ENCODE measurements around the gene ARHGAP15. TPM values are rescaled to one million over a fixed set of nuclear protein-coding genes. Genes with fewer than 3 reads are reported as not detected.

The ARHGAP15 gene
- total RNA-seq, 4 donors from 2014 or later: 0.80 to 53.1 (median 12.7) TPM

DNA sequence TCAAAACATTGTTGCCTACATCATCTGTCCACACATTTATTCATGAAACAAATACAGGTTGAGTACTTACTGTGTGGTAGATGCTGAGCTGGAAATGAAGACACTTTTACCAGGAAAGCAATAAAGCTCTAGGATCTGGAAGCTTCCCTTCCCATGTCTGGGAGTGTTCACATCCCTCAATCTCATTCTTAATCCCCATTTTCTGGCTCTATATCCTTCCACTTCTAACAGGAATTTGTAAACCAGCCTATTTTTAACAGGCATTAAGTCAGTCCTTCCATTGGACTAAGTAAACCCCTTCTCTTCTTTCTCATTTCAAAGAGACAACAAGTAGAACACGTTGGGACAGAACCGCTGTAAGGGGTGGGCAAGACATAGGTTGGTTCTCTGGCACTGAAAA is 589.5 kb downstream of the ARHGAP15 start:
- H3K27me3 ChIP-seq: no peaks in the 10 kb centered on the region

DNA sequence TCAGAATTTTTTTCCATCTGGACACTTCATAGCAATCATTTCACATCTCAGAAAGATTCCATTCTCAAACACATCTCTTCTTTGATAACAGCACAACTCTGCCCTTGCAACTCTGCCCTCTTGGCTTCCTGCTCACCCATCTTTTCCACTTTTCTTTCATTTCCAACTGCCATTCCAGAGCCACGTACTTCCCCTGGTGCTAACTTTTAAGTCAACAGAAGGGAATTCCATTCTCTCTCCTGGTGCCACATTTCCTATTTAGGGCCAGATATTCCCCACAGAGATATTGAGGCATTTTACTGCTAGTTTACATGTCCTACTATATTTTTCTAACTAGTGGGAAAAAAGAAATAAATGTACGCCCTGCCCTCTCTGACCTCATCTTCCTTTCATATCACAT is 590.2 kb downstream of the ARHGAP15 start:
- Histone ChIP-seq H3K36me3 (no peaks in the 10 kb centered on the region), H3K9me3 (no peaks in the 10 kb centered on the region), H3K4me1 (peaks cover 0 to 6% (median 0%) of the 10 kb centered on the region in 4 donors), H3K4me3 (no peak overlapping the region), H3K27ac (no peak overlapping the region), H3K27me3 (no peaks in the 10 kb centered on the region)
- DNase-seq: no peak
- intact Hi-C loops (cut with DNase I; ENCODE audit: low total_unique reads): no loop called here
- TF ChIP-seq POLR2AphosphoS5 (IDR thresholded peaks at IDR 0.05) (no peak), POLR2A (IDR thresholded peaks at IDR 0.05) (no peak), EP300 (IDR thresholded peaks at IDR 0.05; ENCODE audit: low read depth) (no peak)
- TF ChIP-seq, protein P1, sequence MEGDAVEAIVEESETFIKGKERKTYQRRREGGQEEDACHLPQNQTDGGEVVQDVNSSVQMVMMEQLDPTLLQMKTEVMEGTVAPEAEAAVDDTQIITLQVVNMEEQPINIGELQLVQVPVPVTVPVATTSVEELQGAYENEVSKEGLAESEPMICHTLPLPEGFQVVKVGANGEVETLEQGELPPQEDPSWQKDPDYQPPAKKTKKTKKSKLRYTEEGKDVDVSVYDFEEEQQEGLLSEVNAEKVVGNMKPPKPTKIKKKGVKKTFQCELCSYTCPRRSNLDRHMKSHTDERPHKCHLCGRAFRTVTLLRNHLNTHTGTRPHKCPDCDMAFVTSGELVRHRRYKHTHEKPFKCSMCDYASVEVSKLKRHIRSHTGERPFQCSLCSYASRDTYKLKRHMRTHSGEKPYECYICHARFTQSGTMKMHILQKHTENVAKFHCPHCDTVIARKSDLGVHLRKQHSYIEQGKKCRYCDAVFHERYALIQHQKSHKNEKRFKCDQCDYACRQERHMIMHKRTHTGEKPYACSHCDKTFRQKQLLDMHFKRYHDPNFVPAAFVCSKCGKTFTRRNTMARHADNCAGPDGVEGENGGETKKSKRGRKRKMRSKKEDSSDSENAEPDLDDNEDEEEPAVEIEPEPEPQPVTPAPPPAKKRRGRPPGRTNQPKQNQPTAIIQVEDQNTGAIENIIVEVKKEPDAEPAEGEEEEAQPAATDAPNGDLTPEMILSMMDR (IDR thresholded peaks at IDR 0.05): no peak
- WGBS, 2 donors (ENCODE audit: low coverage in 1 of 2): 53 to 77% methylated on average over 2 of the region's 2 CpGs
- in situ Hi-C loops (cut with MboI; ENCODE audit: low pct_ligation_motif_present in 1 of 4, low pct_unique_long_range_greater_than_20kb in 1 of 4, low sequenced_read_pairs in 3 of 4): no loop called here

More for the DNA sequence above, 589.5 kb downstream of the ARHGAP15 start:
- Histone ChIP-seq H3K4me1 (peaks cover 0 to 6% (median 0%) of the 10 kb centered on the region in 4 donors), H3K9me3 (no peaks in the 10 kb centered on the region), H3K36me3 (no peaks in the 10 kb centered on the region), H3K4me3 (no peak overlapping the region), H3K27ac (no peak overlapping the region)
- no peak for DNase-seq
- WGBS, 2 donors (ENCODE audit: low coverage in 1 of 2): 83 to 91% methylated on average over 2 of the region's 2 CpGs
- TF ChIP-seq, protein P1 (IDR thresholded peaks at IDR 0.05): no peak
- no peak for TF ChIP-seq EP300 (IDR thresholded peaks at IDR 0.05; ENCODE audit: low read depth)
- no peak for TF ChIP-seq POLR2AphosphoS5 (IDR thresholded peaks at IDR 0.05)
- no peak for TF ChIP-seq POLR2A (IDR thresholded peaks at IDR 0.05)
- intact Hi-C loops (cut with DNase I; ENCODE audit: low total_unique reads): no loop called here
- in situ Hi-C loops (cut with MboI; ENCODE audit: low pct_ligation_motif_present in 1 of 4, low pct_unique_long_range_greater_than_20kb in 1 of 4, low sequenced_read_pairs in 3 of 4): no loop called here

DNA sequence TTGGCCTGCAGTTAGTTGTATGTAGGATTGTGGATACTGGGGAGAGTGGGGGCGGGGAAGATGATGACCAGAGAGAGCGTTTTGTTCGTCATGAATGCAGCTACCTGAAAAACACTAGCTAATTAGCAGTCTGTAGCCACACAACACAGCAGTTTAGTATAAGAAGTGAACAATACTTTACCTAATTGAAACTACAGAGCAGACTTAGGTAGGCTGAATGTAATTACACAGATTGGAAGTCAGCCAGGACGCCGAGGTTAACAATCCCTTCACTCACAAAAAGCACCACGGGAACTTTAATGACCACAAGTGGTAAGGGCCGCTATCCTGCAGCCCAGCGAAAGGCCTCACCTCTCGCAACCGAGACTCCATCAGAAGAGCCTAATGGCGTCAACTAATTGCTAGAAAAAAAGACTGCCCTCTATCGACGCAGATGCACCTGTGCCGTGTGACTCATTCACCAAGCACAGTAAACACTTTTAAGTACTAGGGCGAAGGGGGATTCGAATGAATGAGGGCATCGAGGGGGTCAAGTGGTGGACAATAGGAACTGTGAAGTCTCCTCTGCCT is 591.0 kb downstream of the ARHGAP15 start:
- Histone ChIP-seq H3K9me3 (no peaks in the 10 kb centered on the region), H3K36me3 (no peaks in the 10 kb centered on the region), H3K4me3 (no peak overlapping the region), H3K27me3 (no peaks in the 10 kb centered on the region), H3K4me1 (peaks cover 0 to 6% (median 0%) of the 10 kb centered on the region in 4 donors), H3K27ac (no peak overlapping the region)
- in situ Hi-C loops (cut with MboI; ENCODE audit: low pct_ligation_motif_present in 1 of 4, low pct_unique_long_range_greater_than_20kb in 1 of 4, low sequenced_read_pairs in 3 of 4): no loop called here
- WGBS, 2 donors (ENCODE audit: low coverage in 1 of 2): 88 to 92% methylated on average over 17 of the region's 17 CpGs
- DNase-seq: no peak
- TF ChIP-seq EP300 (IDR thresholded peaks at IDR 0.05; ENCODE audit: low read depth): no peak
- no peak for TF ChIP-seq POLR2A (IDR thresholded peaks at IDR 0.05)
- TF ChIP-seq, protein P1 (IDR thresholded peaks at IDR 0.05): no peak
- TF ChIP-seq POLR2AphosphoS5 (IDR thresholded peaks at IDR 0.05): no peak
- intact Hi-C loops (cut with DNase I; ENCODE audit: low total_unique reads): no loop called here

DNA sequence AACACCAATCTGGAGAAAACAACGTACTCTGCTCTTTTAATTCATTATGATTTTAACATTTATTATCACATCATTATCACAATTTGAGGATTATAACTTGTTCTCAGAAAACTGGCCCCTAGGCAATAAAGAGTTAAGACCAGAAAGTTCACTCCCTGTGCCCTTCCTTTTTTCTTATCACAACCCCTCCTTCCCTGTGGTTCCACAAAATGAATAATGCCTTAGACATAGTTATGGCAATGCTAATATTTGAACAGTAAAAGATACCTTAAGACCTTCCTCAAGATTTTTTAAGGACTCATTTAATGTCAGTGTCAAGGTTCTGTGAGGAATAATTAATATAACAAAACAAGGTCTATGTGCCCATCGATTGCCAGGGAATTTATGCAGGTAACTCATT is 596.2 kb downstream of the ARHGAP15 start:
- Histone ChIP-seq H3K4me3 (no peak overlapping the region), H3K27ac (no peak overlapping the region), H3K36me3 (no peaks in the 10 kb centered on the region), H3K9me3 (no peaks in the 10 kb centered on the region), H3K27me3 (no peaks in the 10 kb centered on the region), H3K4me1 (no peaks in the 10 kb centered on the region)
- DNase-seq: no peak
- in situ Hi-C loops (cut with MboI; ENCODE audit: low pct_ligation_motif_present in 1 of 4, low pct_unique_long_range_greater_than_20kb in 1 of 4, low sequenced_read_pairs in 3 of 4): no loop called here
- WGBS, 2 donors (ENCODE audit: low coverage in 1 of 2): 66 to 78% methylated on average over 2 of the region's 2 CpGs
- intact Hi-C loops (cut with DNase I; ENCODE audit: low total_unique reads): no loop called here
- TF ChIP-seq POLR2AphosphoS5 (IDR thresholded peaks at IDR 0.05): no peak

Measured in transverse colon (tissue), 4 donors.